ENCODE measurements around the gene ZNF283.
"Not testable (repeated sequence)": the region's sequence is repeated elsewhere in the genome, so short reads cannot be mapped to it uniquely, and the experiment has no call there.

The ZNF283 gene

DNA sequence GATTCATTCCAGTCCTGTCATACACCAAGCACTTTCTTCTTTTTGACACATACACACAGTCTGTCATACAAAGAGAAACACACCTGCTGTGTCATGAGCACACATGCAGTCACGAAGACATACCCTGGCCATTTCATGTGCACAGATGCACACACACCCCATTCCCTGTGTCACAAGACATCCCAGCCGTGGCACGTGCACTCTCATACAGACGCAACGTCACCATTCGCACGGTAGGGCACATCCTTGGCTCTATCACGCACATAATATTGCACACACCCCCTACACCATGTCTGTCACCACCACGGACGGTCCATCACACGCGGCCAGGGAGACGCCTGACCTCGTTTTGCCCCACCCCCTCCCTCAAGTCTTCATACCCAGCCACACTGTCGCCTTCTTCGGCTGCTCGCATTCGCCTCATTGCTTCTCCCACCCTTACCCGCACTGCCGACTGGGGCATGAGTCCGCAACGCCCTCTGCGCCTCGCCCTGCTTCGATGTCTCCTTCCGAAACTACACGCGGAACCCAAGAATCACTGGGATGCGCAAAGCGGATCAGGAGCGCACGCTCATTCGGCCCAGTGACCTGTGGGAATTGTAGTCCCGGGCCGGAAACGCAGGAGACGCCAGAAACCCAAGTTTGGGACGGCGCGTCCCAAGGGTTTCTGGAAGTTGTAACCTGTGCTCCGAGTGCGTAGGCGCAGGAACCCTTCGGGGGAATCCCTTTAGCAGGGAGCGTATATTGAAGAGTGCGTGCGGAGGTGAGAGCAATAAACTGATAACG is 6.8 kb upstream of the ZNF283 start:
- peak overlapping the region; percentile 43 for H3K4me3 ChIP-seq (ENCODE audit: control insufficient read depth, low read depth, low read length)
- TF ChIP-seq CTCF (conservative IDR thresholded peaks at IDR 0.05; ENCODE audit: control insufficient read depth, insufficient read depth, low read depth, low read length) = no peak
- peak; percentile 55 for DNase-seq (ENCODE audit: low read depth)

- no peak for DNase-seq (ENCODE audit: low read depth)
- no peak for TF ChIP-seq CTCF (conservative IDR thresholded peaks at IDR 0.05; ENCODE audit: control insufficient read depth, insufficient read depth, low read depth, low read length)
- H3K4me3 ChIP-seq (ENCODE audit: control insufficient read depth, low read depth, low read length) = peak overlapping the region; percentile 43
Observed at GRCh38 chr19:43820884-43821215, 6.3 kb upstream of the ZNF283 start.

DNA sequence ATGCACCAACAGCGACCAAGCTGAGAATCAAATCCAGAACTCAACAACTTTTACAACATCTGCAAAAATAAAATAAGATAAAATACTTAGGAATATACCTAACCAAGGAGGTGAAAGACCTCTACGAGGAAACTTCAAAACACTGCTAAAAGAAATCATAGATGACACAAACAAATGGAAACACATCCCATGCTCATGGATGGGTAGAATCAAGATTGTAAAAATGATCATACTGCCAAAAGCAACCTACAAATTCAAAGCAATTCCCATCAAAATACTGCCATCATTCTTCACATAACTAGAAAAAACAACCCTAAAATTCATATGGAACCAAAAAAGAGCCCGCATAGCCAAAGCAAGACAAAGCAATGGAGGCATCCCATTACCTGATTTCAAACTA is 3.3 kb upstream of the ZNF283 start:
- not testable (repeated sequence) for DNase-seq (ENCODE audit: low read depth); H3K4me3 ChIP-seq (ENCODE audit: control insufficient read depth, low read depth, low read length)

- not testable (repeated sequence) for DNase-seq (ENCODE audit: low read depth)
Observed at GRCh38 chr19:43824572-43824971, 2.5 kb upstream of the ZNF283 start.

DNA sequence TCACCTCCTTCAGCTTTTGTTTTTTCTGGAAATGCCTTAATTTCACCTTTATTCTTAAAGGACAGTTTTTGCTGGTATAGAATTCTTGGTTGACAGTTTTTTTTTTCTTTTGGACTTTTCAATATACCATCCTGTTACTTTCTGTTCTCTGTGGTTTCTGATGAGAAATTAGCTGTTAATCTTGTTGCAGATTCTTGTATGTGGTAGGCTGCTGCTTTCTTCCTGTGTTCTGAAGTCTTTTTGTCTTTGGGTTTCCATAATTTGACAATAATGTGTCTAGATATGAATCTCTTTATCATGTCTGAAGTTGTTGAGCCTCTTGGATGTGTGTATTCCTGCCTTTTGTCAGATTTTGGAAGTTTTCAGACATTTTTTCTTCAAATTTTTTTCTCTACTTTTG is 12.0 kb downstream of the ZNF283 start:
- no peak overlapping the region for H3K4me3 ChIP-seq (ENCODE audit: control insufficient read depth, low read depth, low read length)
- DNase-seq (ENCODE audit: low read depth) = no peak
- TF ChIP-seq CTCF (conservative IDR thresholded peaks at IDR 0.05; ENCODE audit: control insufficient read depth, insufficient read depth, low read depth, low read length) = no peak

More at GRCh38 chr19:43824572-43824971, 2.5 kb upstream of the ZNF283 start:
- H3K4me3 ChIP-seq (ENCODE audit: control insufficient read depth, low read depth, low read length) = not testable (repeated sequence)

- TF ChIP-seq CTCF (conservative IDR thresholded peaks at IDR 0.05; ENCODE audit: control insufficient read depth, insufficient read depth, low read depth, low read length) = no peak
- H3K4me3 ChIP-seq (ENCODE audit: control insufficient read depth, low read depth, low read length) = no peak overlapping the region
- no peak for DNase-seq (ENCODE audit: low read depth)
Observed at GRCh38 chr19:43842007-43842406, 14.9 kb downstream of the ZNF283 start.

GRCh38 chr19:43847246-43847645 is 20.1 kb downstream of the ZNF283 start:
- TF ChIP-seq CTCF (conservative IDR thresholded peaks at IDR 0.05; ENCODE audit: control insufficient read depth, insufficient read depth, low read depth, low read length) = no peak
- DNase-seq (ENCODE audit: low read depth) = no peak
- no peak overlapping the region for H3K4me3 ChIP-seq (ENCODE audit: control insufficient read depth, low read depth, low read length)

DNA sequence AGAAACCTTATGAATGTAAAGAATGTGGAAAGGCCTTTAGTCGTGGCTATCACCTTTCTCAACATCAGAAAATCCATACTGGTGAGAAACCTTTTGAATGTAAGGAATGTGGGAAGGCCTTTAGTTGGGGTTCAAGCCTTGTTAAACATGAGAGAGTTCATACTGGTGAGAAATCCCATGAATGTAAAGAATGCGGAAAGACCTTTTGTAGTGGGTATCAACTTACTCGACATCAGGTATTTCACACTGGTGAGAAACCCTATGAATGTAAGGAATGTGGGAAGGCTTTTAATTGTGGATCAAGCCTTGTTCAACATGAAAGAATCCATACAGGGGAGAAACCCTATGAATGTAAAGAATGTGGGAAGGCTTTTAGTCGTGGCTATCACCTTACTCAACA is 20.8 kb downstream of the ZNF283 start:
- no peak for TF ChIP-seq CTCF (conservative IDR thresholded peaks at IDR 0.05; ENCODE audit: control insufficient read depth, insufficient read depth, low read depth, low read length)
- no peak for DNase-seq (ENCODE audit: low read depth)
- no peak overlapping the region for H3K4me3 ChIP-seq (ENCODE audit: control insufficient read depth, low read depth, low read length)

All from fibroblast of mammary gland (primary cell).